ENCODE data around the gene PCDH12. TPM values are rescaled to one million over a fixed set of nuclear protein-coding genes. Genes with fewer than 3 reads are reported as not detected.

PCDH12 gene
- total RNA-seq, 1 donor from 2014 or later: 23.0 TPM

DNA sequence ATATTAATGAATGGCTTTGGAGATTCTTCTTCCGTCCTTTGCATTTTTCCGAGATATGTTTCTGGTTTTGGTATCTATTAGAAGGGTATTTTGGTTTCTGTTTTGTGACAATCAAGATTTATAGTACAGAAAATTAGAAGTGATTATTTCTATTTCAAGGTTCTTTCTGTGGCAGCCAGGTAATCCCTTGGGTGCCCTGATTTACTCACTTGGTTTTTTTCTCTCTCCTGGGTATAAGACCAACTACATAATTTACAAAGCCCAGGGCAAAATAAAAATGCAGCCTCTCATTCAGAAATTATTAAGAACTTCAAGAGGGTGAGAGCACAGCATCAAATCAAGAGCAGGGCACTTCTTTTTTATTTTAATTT lies 8.9 kb upstream of the PCDH12 start:
- no peak for DNase-seq (ENCODE audit: low read depth, low spot score)

- DNase-seq (ENCODE audit: low read depth, low spot score): no peak
Measured at GRCh38 chr5:141966275-141966962, 8.4 kb upstream of the PCDH12 start.

- no peak for DNase-seq (ENCODE audit: low read depth, low spot score)
Measured at GRCh38 chr5:141965071-141965470, 7.1 kb upstream of the PCDH12 start.

- no peak for DNase-seq (ENCODE audit: low read depth, low spot score)
Measured at GRCh38 chr5:141963701-141964100, 5.7 kb upstream of the PCDH12 start.

- no peak for DNase-seq (ENCODE audit: low read depth, low spot score)
Measured at GRCh38 chr5:141961466-141961865, 3.5 kb upstream of the PCDH12 start.

DNA sequence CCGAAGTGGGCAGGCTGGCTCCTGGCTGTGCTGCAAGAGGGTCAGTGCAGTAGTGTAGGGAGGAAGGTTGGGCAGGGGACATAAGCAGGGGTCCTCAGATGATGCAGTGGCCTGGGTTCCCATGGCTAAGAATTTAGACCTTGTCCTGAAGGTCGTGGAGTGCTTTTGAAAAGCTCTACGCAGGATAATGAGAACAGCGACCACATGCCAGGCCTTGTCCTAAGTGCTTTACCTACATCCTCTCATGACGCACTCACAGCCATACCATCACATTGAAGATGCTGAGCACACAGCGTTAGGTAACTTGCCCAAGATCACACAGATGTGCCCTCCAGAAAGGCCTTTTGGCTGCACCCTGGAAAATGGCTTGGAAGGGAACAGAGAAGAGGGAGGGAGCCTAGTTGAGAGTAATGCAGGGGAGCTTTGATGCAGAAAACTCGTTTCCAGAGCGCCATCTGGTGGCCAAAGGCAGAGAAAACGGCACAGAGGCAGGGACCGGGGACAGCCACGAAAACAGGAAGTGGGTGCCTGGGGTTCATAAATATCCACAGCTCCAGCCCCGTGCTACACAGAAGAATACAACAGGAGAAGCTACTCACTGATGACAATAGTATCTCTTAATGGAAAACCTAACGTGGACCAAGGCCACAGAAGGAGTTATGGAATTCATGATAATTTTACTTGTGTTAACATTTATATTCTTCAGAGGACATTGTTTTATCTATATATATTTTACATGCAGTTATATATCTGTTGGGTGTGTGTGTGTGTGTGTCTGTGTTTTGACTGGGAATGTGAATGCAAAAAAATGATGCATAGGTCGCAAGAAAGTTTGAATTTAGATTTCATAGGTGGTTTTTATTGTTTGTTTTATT lies 2.7 kb upstream of the PCDH12 start:
- DNase-seq (ENCODE audit: low read depth, low spot score): no peak

GRCh38 chr5:141960018-141960417 lies 2.0 kb upstream of the PCDH12 start:
- DNase-seq (ENCODE audit: low read depth, low spot score): no peak

- no peak for DNase-seq (ENCODE audit: low read depth, low spot score)
Measured at GRCh38 chr5:141958546-141959172, 657 bp upstream of the PCDH12 start.

- no peak for DNase-seq (ENCODE audit: low read depth, low spot score)
Measured at GRCh38 chr5:141957367-141957996, 520 bp downstream of the PCDH12 start.

DNA sequence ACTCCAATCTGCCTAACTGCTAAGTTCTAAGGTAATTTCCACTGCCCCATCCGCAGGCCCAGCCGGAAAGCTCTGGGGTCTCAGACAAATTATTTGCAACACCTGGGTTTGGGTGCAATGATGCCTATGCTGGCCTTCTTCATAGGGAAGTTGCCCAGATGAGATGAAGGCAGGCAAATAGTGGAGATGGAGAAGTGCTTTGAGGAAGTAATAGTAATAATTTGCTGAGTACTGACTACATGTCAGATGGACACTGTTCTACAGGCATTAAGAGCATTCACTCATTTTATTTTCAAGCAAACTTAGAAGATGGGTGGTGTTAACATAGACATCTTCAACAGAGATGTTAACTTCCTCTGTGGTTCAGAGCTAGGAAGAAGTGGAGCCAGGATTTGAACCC lies 3.8 kb downstream of the PCDH12 start:
- no peak for DNase-seq (ENCODE audit: low read depth, low spot score)

GRCh38 chr5:141952020-141952419 lies 6.0 kb downstream of the PCDH12 start:
- DNase-seq (ENCODE audit: low read depth, low spot score): no peak

DNA sequence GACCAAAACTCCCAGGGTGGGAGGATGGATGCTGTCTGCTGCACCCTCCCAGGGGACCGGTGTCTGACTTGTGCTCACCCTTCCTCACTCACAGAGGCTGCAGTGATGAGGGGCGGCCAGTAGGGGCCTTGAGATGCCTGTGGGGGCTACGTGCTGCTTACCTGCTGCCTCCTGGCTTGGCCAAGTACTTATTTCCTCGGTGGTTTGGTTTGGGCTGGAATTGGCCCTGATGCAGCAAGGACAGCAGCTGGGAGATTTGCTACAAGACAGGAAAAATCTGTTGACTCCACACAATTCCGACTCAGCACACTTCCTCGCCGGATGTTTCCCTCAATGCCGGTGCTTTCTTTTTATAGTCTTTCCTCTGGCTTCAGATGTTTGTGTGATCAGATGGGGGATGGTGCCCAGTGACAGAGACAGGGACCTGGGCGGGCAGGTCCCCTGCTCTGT lies 6.6 kb downstream of the PCDH12 start:
- no peak for DNase-seq (ENCODE audit: low read depth, low spot score)

DNA sequence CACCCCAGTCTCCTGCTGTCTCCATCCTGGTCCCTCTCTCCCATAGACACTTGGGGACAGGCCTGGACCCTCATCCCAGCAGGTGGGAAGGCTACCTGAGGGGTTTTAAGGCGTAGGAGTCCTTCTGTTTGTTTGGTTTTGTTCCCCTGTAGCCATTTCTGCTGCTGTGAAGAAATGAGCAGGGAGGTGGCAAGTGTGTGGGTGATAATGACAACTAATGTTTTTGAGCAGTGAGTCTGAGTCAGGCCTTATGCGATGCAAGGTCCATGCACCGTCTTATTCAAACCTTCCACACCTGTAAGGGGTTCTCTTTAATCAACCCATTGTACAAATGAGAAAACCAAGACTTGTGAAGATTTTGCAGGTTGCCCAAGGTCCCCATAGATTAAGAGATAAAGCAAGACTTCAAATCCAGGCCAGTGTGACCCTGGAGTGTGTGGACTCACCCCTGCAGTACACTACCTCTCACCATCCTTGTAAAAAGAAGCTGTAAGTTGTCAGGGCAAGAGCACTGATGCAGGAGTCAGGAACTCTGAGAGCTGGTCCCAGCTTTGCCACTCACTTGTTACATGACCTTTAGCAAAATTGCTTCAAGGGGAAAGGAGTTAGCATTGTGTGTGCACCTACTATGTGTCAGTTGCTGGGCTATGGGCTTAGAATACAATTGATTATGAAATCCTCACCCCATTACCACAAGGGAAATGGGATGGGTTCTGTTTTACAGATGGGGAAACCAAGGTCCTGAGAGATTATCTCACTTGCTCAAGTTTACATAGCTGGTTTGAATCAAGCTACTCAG lies 7.6 kb downstream of the PCDH12 start:
- DNase-seq (ENCODE audit: low read depth, low spot score): no peak

DNA sequence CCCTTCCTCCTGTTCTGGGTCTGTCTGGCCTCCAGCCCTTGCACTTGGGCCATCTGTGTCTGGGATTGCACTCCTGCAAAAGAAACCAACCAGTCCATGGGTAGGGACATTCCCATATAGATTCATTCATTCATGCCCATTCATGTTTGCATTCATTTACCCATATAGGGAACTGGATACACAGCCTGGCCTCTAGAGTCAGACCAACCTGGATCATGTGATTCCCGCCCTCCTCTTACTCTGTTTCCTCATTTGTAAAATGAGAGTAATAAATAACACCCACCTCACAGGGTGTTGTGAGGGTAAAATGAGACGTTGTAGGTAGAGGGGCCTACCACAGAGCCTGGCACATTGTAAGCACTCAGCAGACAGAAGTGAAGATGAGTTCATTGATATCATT lies 8.5 kb downstream of the PCDH12 start:
- DNase-seq (ENCODE audit: low read depth, low spot score): no peak

- DNase-seq (ENCODE audit: low read depth, low spot score): no peak
Measured at GRCh38 chr5:141948812-141949211, 9.2 kb downstream of the PCDH12 start.

GRCh38 chr5:141947316-141947715 lies 10.7 kb downstream of the PCDH12 start:
- no peak for DNase-seq (ENCODE audit: low read depth, low spot score)

GRCh38 chr5:141945511-141946051 lies 12.4 kb downstream of the PCDH12 start:
- no peak for DNase-seq (ENCODE audit: low read depth, low spot score)

GRCh38 chr5:141944076-141944475 lies 13.9 kb downstream of the PCDH12 start:
- no peak for DNase-seq (ENCODE audit: low read depth, low spot score)

- DNase-seq (ENCODE audit: low read depth, low spot score): no peak
Measured at GRCh38 chr5:141942185-141942857, 15.7 kb downstream of the PCDH12 start.

DNA sequence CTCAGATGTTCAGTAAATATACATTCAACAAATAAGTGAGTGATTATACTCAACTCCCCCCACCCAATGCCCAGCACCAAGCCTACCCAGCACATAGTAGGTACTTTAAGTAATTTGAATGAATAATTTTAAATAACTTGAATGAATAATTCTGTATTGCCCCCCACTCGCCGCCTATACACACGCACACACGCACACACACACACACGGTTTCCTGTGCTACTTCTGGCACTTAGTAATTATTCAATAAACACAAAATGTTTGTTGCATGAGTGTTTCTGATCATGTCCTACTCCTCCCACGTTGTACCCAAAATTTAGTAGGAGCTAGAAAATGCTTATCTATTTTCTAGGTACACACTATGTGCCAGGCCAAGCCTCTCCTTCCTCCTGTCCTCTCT lies 16.2 kb downstream of the PCDH12 start:
- DNase-seq (ENCODE audit: low read depth, low spot score): no peak
